Fibroblast of upper back skin (primary cell): ENCODE data around the gene EIF4A2.

Experiments
- DNase-seq: peaks from one replicate; pipeline ENCODE4 v3.0.0-alpha.2; 2013

EIF4A2 gene

GRCh38 chr3:186783058-186783730 lies at the start of gene EIF4A2:
Gene EIF4A2, plus strand, starts transcription at chr3:186783577. Its CDS starts 34 bp downstream, at chr3:186783611.
- peak; percentile 88 for DNase-seq

DNA sequence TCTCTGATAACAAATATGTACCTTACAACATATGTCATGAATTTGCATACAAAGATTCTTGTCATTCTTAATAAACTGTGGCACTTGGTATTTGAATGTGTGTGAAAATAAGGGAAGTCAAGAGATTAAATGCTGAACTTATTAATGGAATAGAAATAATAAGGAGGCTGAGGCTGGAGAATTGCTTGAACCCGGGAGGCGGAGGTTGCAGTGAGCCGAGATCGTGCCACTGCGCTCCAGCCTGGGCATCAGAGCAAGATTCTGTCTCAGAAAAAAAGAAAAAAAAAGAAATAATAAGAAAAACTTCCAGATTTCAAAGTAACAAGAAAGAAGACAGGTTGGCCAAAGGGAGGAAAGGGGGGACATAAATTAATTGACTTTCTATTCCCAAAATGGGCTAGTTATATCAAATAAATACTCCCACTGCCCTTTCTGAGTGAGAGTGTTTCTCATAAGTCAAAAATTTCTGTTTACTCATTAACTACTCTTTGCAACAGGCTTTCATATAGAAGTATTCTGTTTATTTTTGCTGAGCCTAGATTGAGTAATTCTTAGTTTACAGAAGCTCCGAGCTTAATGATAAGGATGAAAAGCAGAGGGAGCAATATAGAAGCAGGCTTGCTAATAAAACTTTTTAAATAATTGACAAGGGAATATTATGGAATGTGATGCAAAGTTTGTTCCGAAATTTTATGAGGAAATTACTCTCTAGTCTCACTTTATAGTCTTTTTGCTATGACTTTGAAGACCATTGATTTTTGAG lies 40.6 kb upstream of the EIF4A2 start:
- DNase-seq: no peak

DNA sequence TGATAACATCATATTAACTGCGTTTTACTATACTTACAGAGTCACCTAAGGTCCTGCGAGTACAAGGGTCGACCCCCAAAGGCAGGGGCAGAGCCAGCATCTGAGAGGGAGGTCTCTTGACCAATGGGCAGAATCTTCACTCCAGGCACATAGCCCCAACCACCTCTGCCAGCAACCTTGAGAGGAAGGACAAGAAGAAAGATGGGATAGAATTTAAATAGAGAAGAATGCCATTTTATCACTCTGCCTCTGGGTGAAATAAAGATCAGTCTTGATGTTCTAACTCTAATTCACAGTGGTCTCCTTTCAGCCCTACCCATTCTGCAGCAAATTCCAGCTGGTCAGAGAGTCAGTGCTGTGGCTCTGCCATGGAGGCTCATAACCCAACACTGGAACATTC lies 39.7 kb upstream of the EIF4A2 start:
- DNase-seq: no peak

- DNase-seq: peak; percentile 89
Observed at GRCh38 chr3:186746008-186746407, 37.4 kb upstream of the EIF4A2 start.

DNA sequence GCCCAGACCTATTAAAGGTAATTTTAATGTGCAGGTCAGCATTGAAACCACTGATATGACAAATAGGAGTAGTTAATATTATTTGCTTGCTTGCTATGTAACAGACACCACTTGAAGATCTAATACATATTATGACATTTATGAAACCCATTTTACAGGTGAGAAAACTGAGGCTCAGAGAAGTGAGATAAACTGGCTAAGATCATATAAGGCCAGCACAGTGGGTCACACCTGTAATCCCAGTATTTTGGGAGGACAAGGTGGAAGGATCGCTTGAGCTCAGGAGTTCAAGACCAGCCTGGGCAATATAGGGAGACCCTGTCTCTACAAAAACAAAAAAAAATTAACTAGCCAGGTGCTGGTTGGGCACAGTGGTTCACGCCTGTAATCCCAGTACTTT lies 33.1 kb upstream of the EIF4A2 start:
- no peak for DNase-seq

DNA sequence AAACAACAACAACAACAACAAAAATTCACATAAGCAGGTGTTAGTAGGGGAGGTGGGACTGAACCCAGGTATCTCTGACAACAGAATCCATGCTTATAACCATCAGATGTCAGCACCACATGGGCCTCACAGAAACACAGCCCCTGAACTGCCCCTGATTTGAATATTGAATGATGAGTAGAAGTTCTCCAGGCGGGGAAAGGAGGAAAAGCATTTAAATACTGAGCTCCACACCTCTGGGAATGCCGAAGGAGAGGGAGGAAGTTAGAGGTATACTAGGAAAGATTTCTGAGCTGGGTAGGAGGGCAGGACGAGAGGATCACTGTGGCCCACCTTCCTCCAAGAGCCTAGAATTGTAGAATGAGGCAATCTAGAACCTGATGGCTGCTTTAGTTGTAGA lies 31.9 kb upstream of the EIF4A2 start:
- DNase-seq: no peak

- no peak for DNase-seq
Observed at GRCh38 chr3:186754006-186754405, 29.4 kb upstream of the EIF4A2 start.

- DNase-seq: no peak
Observed at GRCh38 chr3:186754871-186755270, 28.5 kb upstream of the EIF4A2 start.

DNA sequence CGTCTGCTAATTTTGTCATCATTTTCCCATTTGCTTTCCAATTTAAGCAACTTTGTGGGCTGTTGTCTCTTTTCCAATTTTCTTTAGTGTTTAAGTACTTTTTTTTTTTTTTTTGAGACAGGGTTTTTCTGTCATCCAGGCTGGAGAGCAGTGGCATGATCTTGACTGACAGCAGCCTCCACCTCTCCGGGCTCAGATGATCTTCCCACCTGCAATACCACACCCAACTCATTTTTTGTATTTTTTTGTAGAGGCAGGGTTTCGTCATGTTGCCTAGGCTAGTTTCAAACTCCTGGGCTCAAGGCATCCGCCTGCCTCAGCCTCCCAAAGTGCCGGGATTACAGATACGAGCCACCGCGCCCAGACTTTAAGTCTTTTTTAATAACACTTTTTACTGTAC lies 26.2 kb upstream of the EIF4A2 start:
- DNase-seq: no peak

DNA sequence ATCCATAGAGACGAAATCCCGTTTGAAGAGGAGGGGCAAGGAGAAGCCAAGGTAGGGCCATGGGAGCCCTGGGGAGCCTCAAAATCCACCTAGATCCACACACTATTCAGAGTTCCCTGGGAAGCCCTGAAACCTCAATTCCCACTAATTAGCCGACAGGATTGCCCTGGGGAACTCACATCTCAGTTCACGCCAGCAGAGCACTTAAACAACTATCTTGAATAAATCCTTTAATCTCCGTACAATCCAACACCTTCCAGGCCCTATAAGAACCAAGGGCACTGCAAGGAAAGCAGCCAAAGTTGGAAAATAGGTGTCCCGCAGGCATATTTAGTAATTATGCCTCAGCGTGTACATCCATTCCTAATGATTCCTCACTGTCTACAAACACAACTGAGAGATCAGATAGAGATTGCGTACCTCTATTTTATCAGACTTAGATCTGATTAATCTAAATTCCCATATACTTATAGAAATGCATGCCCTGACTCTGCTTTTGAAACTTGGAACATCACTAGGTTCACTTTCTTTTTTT lies 25.6 kb upstream of the EIF4A2 start:
- no peak for DNase-seq

- no peak for DNase-seq
Observed at GRCh38 chr3:186759231-186759930, 24.0 kb upstream of the EIF4A2 start.

- no peak for DNase-seq
Observed at GRCh38 chr3:186760141-186760833, 23.1 kb upstream of the EIF4A2 start.

GRCh38 chr3:186760897-186761447 lies 22.4 kb upstream of the EIF4A2 start:
- DNase-seq: no peak

- no peak for DNase-seq
Observed at GRCh38 chr3:186772281-186772694, 11.1 kb upstream of the EIF4A2 start.

GRCh38 chr3:186772701-186773417 lies 10.5 kb upstream of the EIF4A2 start:
- DNase-seq: peak; percentile 26

- no peak for DNase-seq
Observed at GRCh38 chr3:186775999-186776398, 7.4 kb upstream of the EIF4A2 start.

GRCh38 chr3:186779204-186779603 lies 4.2 kb upstream of the EIF4A2 start:
- DNase-seq: no peak

GRCh38 chr3:186782542-186783057 lies 777 bp upstream of the EIF4A2 start:
- DNase-seq: no peak

- peak; percentile 65 for DNase-seq
Observed at GRCh38 chr3:186783731-186784515, 546 bp downstream of the EIF4A2 start.

GRCh38 chr3:186784820-186785494 lies 1.6 kb downstream of the EIF4A2 start:
- no peak for DNase-seq
